ENCODE measurements around the gene GDF10. TPM values are rescaled to one million over a fixed set of nuclear protein-coding genes. Genes with fewer than 3 reads are reported as not detected.

Gene GDF10
- total and polyA plus RNA-seq, 4 donors: 2.3 to 34.7 (median 16.6) TPM

DNA sequence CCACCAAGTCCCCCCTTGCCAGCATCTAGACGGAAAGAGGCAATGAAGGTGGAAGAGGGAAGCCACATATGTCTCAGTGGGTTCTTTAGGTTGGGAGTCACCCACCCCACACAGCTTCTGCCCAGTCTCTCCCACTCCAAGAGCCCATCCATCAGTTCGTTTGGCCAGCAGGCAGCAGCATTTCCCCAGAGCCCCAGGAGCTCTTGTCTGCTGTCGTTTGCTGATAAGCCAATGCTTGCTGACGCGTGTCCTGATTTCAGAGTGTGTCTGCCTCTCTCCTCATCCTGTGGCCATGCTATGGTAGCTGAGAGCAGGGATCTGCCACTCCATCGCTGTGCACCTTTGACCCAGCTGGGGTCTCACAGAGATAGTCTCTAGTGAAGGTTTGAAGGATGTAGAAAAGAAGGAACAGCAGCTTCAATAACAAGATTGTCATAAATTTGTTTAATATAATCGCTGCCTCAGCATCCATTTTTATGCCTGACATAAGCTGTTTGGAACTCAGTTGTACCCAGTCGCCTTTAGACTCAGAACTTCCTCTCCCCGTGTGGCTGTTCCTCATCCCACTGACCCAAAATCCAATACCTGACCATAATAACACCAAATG, 39.4 kb upstream of the GDF10 start:
- peaks cover 0 to 13% (median 0%) of the 10 kb centered on the region in 4 donors for H3K9me3 ChIP-seq (ENCODE audit: control insufficient read depth in 4 of 4, insufficient read depth in 3 of 4, low read length in 3 of 4)
- ATAC-seq (ENCODE audit: insufficient read depth, low FRiP score) (no peak), DNase-seq (no peak)
- no peaks in the 10 kb centered on the region for H3K36me3 ChIP-seq (ENCODE audit: control insufficient read depth in 4 of 4, insufficient read depth in 4 of 4, low read length in 4 of 4)
- no peak overlapping the region for H3K4me3 ChIP-seq
- H3K27ac ChIP-seq (ENCODE audit: low read depth in 1 of 2, low read length in 1 of 2): no peak overlapping the region
- 54 to 64% methylated on average over 9 of the region's 9 CpGs for WGBS, 2 donors
- H3K9ac ChIP-seq (ENCODE audit: insufficient read depth in 1 of 2, low read length in 2 of 2): no peak overlapping the region
- TF ChIP-seq, protein P1, sequence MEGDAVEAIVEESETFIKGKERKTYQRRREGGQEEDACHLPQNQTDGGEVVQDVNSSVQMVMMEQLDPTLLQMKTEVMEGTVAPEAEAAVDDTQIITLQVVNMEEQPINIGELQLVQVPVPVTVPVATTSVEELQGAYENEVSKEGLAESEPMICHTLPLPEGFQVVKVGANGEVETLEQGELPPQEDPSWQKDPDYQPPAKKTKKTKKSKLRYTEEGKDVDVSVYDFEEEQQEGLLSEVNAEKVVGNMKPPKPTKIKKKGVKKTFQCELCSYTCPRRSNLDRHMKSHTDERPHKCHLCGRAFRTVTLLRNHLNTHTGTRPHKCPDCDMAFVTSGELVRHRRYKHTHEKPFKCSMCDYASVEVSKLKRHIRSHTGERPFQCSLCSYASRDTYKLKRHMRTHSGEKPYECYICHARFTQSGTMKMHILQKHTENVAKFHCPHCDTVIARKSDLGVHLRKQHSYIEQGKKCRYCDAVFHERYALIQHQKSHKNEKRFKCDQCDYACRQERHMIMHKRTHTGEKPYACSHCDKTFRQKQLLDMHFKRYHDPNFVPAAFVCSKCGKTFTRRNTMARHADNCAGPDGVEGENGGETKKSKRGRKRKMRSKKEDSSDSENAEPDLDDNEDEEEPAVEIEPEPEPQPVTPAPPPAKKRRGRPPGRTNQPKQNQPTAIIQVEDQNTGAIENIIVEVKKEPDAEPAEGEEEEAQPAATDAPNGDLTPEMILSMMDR (IDR thresholded peaks at IDR 0.05; ENCODE audit: control extremely low read depth, extremely low read depth): no peak
- no peaks in the 10 kb centered on the region for H3K27me3 ChIP-seq (ENCODE audit: control insufficient read depth in 3 of 3, insufficient read depth in 3 of 3, low read length in 2 of 3)
- H3K4me1 ChIP-seq (ENCODE audit: control insufficient read depth in 5 of 5, insufficient read depth in 5 of 5, low read length in 5 of 5): no peaks in the 10 kb centered on the region

DNA sequence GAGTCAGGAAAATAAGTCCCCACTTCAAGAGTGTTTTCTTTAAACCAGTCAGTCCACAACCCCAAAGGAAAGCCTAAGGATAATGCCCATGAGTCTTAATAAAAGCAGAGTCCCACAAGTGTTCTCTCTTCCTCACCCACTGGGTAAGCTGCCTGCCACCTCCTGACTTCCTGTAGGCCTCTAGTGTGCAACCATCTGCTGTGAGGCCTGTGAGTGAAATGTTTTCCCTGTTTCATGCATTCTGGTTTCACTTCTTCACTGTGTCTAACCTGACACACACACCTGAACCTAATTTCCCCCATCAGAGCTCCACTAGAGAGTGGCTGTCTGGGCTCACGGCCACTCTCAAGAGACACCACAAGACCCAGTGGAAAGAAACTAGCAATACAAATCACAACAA, 38.9 kb upstream of the GDF10 start:
- ATAC-seq (ENCODE audit: insufficient read depth, low FRiP score) (no peak), DNase-seq (no peak)
- Histone ChIP-seq H3K9me3 (ENCODE audit: control insufficient read depth in 4 of 4, insufficient read depth in 3 of 4, low read length in 3 of 4) (peaks cover 0 to 13% (median 0%) of the 10 kb centered on the region in 4 donors), H3K27me3 (ENCODE audit: control insufficient read depth in 3 of 3, insufficient read depth in 3 of 3, low read length in 2 of 3) (no peaks in the 10 kb centered on the region), H3K36me3 (ENCODE audit: control insufficient read depth in 4 of 4, insufficient read depth in 4 of 4, low read length in 4 of 4) (no peaks in the 10 kb centered on the region), H3K9ac (ENCODE audit: insufficient read depth in 1 of 2, low read length in 2 of 2) (no peak overlapping the region), H3K27ac (ENCODE audit: low read depth in 1 of 2, low read length in 1 of 2) (no peak overlapping the region), H3K4me3 (no peak overlapping the region), H3K4me1 (ENCODE audit: control insufficient read depth in 5 of 5, insufficient read depth in 5 of 5, low read length in 5 of 5) (no peaks in the 10 kb centered on the region)
- TF ChIP-seq, protein P1 (IDR thresholded peaks at IDR 0.05; ENCODE audit: control extremely low read depth, extremely low read depth): no peak
- 67 to 87% methylated on average over 1 of the region's 1 CpG for WGBS, 2 donors

DNA sequence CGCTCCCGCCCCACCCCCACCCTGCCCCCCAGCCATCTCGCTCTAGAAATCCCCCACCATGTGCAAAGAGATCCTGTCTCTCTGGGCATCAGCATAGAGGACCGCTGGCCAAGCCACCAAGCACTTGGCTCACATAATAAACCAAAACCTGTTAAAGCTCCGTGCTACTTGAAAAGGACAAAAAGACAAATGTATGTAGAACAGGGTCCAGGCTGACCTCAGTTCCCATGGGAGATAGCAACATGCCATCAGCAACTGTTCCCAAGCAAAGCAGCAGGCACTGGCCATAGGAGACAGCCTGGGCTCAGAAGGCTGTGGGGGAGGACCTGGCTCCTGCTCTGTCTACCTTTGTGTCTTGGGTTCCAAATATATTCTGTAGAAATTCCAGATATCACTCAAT, 38.4 kb upstream of the GDF10 start:
- no peak overlapping the region for H3K27ac ChIP-seq (ENCODE audit: low read depth in 1 of 2, low read length in 1 of 2)
- TF ChIP-seq, protein P1 (IDR thresholded peaks at IDR 0.05; ENCODE audit: control extremely low read depth, extremely low read depth): no peak
- 84 to 87% methylated on average over 5 of the region's 5 CpGs for WGBS, 2 donors
- no peaks in the 10 kb centered on the region for H3K4me1 ChIP-seq (ENCODE audit: control insufficient read depth in 5 of 5, insufficient read depth in 5 of 5, low read length in 5 of 5)
- H3K9ac ChIP-seq (ENCODE audit: insufficient read depth in 1 of 2, low read length in 2 of 2): no peak overlapping the region
- no peak for ATAC-seq (ENCODE audit: insufficient read depth, low FRiP score)
- H3K4me3 ChIP-seq: no peak overlapping the region
- H3K9me3 ChIP-seq (ENCODE audit: control insufficient read depth in 4 of 4, insufficient read depth in 3 of 4, low read length in 3 of 4): peaks cover 0 to 14% (median 0%) of the 10 kb centered on the region in 4 donors
- H3K27me3 ChIP-seq (ENCODE audit: control insufficient read depth in 3 of 3, insufficient read depth in 3 of 3, low read length in 2 of 3): no peaks in the 10 kb centered on the region
- H3K36me3 ChIP-seq (ENCODE audit: control insufficient read depth in 4 of 4, insufficient read depth in 4 of 4, low read length in 4 of 4): no peaks in the 10 kb centered on the region
- no peak for DNase-seq
